Neural cell (in vitro differentiated cells): ENCODE results near the gene SLFN12. TPM values are rescaled to one million over a fixed set of nuclear protein-coding genes. Genes with fewer than 3 reads are reported as not detected.
A peak's percentile ranks its signal among the peaks of the same experiment; 100 is the strongest.

ENCODE experiments used
- H2AFZ ChIP-seq: fragments of 200-600, 300-800 bp; sonication (generic), shearing (Covaris generic); 2 replicates; pipeline ENCODE4 v1.6.0; 2014; ENCODE audit warnings: low read depth, mild to moderate bottlenecking, antibody characterized with exemption, low read length, moderate library complexity
- H3F3A ChIP-seq: fragments of 200-600 bp; shearing (Covaris generic); 2 replicates; pipeline ENCODE4 v1.6.1; 2016; ENCODE audit warnings: mild to moderate bottlenecking, moderate library complexity, mixed read lengths, antibody characterized with exemption, low read length; ENCODE audit not compliant: insufficient read depth, poor library complexity, severe bottlenecking
- H3K27ac ChIP-seq: fragments of 200-600, 300-800 bp; sonication (generic), shearing (Covaris generic); 2 replicates; pipeline ENCODE4 v1.5.1; 2014; ENCODE audit warnings: mild to moderate bottlenecking, low read length, moderate library complexity
- H3K27me3 ChIP-seq: fragments of 300-800, 200-600 bp; sonication (generic), shearing (Covaris generic); 2 replicates; pipeline ENCODE4 v1.6.0; 2014; ENCODE audit warnings: mild to moderate bottlenecking, low read depth, low read length, moderate library complexity; ENCODE audit not compliant: insufficient read depth
- H3K36me3 ChIP-seq: fragments of 300-800, 200-600 bp; sonication (generic), shearing (Covaris generic); 2 replicates; pipeline ENCODE4 v1.5.1; 2014; ENCODE audit warnings: mild to moderate bottlenecking, antibody characterized with exemption, low read length, moderate library complexity; ENCODE audit not compliant: insufficient read depth
- H3K4me2 ChIP-seq: fragments of 300-800, 200-600 bp; sonication (generic), shearing (Covaris generic); 2 replicates; pipeline ENCODE4 v1.6.0; 2014; ENCODE audit warnings: mild to moderate bottlenecking, low read length
- H3K4me3 ChIP-seq: fragments of 300-800, 200-600 bp; sonication (generic), shearing (Covaris generic); 2 replicates; pipeline ENCODE4 v1.5.1; 2014; ENCODE audit warnings: mild to moderate bottlenecking, low read length, moderate library complexity
- H3K79me2 ChIP-seq: fragments of 200-600 bp; shearing (Covaris generic); replicated peaks from 2 replicates; pipeline ENCODE4 v1.6.0; 2014; ENCODE audit warnings: mild to moderate bottlenecking, low read length, moderate library complexity; ENCODE audit not compliant: insufficient read depth
- H3K9ac ChIP-seq: fragments of 300-800, 200-600 bp; sonication (generic), shearing (Covaris generic); 2 replicates; pipeline ENCODE4 v1.6.1; 2016; ENCODE audit warnings: mild to moderate bottlenecking, low read length, mixed read lengths
- H3K9me2 ChIP-seq: fragments of 200-600 bp; shearing (Covaris generic); 2 replicates; pipeline ENCODE4 v1.6.1; 2016; ENCODE audit warnings: mild to moderate bottlenecking, low read length, mixed read lengths; ENCODE audit not compliant: insufficient read depth
- H3K9me3 ChIP-seq: fragments of 200-600, 300-800 bp; sonication (generic), shearing (Covaris generic); 2 replicates; pipeline ENCODE4 v1.6.1; 2016; ENCODE audit warnings: mild to moderate bottlenecking, mixed run types, low read length, moderate library complexity, mixed read lengths
- H4K20me1 ChIP-seq: fragments of 200-600 bp; shearing (Covaris generic); 2 replicates; pipeline ENCODE4 v1.6.1; 2016; ENCODE audit warnings: mild to moderate bottlenecking, mixed run types; ENCODE audit not compliant: insufficient read depth
- CTCF ChIP-seq: fragments of 450-650 bp; IDR thresholded peaks from 2 replicates; pipeline ENCODE4 v1.5.1; 2014; ENCODE audit warnings: antibody characterized with exemption, mild to moderate bottlenecking, moderate library complexity; ENCODE audit not compliant: poor library complexity, severe bottlenecking
- EP300 ChIP-seq: fragments of 450-650 bp; conservative IDR thresholded peaks from 2 replicates; pipeline ENCODE4 v1.6.1; 2014; ENCODE audit warnings: antibody characterized with exemption, mild to moderate bottlenecking, moderate library complexity; ENCODE audit not compliant: poor library complexity, severe bottlenecking
- EZH2 ChIP-seq: fragments of 200-600, 300-800 bp; shearing (Covaris generic), sonication (generic); IDR thresholded peaks from 2 replicates; pipeline ENCODE4 v1.6.1; 2014; ENCODE audit warnings: antibody characterized with exemption, low read length, borderline replicate concordance, mild to moderate bottlenecking; ENCODE audit not compliant: insufficient read depth, poor library complexity, severe bottlenecking
- MXI1 ChIP-seq: fragments of 450-650 bp; conservative IDR thresholded peaks from 2 replicates; pipeline ENCODE4 v1.6.1; 2014; ENCODE audit warnings: antibody characterized with exemption, mild to moderate bottlenecking; ENCODE audit not compliant: poor library complexity, severe bottlenecking
- POLR2AphosphoS5 ChIP-seq: IDR thresholded peaks from 2 replicates; pipeline ENCODE4 v1.6.1; 2012
- RAD21 ChIP-seq: fragments of 450-650 bp; conservative IDR thresholded peaks from 2 replicates; pipeline ENCODE4 v1.6.1; 2014; ENCODE audit warnings: antibody characterized with exemption, mild to moderate bottlenecking, moderate library complexity
- REST ChIP-seq: IDR thresholded peaks from 2 replicates; pipeline ENCODE4 v1.6.1; 2012; ENCODE audit warnings: borderline replicate concordance
- SMC3 ChIP-seq: fragments of 450-650 bp; conservative IDR thresholded peaks from 2 replicates; pipeline ENCODE4 v1.6.1; 2014; ENCODE audit warnings: antibody characterized with exemption, mild to moderate bottlenecking, moderate library complexity; ENCODE audit not compliant: poor library complexity
- TAF1 ChIP-seq: IDR thresholded peaks from 2 replicates; pipeline ENCODE4 v1.6.1; 2012; ENCODE audit warnings: low read depth
- polyA plus RNA-seq: library from polyadenylated mRNA; depleted of rRNA; stranded (reverse); fragments of >200 nt; gene quantifications from 2 replicates; pipeline ENCODE4 v1.2.3, GENCODE V29; 2014

SLFN12 gene
- polyA plus RNA-seq, 1 donor from 2014 or later = not detected

- no peaks in the 10 kb centered on the region for H3K79me2 ChIP-seq
- H3K27ac ChIP-seq = no peak overlapping the region
- H3K9me3 ChIP-seq = peaks cover 2% of the 10 kb centered on the region
- no peak for TF ChIP-seq MXI1
- no peak for TF ChIP-seq CTCF
- no peak for TF ChIP-seq SMC3
- TF ChIP-seq EZH2 = no peak
- TF ChIP-seq EP300 = no peak
- no peak for TF ChIP-seq RAD21
- no peak for TF ChIP-seq REST
- TF ChIP-seq TAF1 = no peak
- no peak for TF ChIP-seq POLR2AphosphoS5
- H2AFZ ChIP-seq = no peak overlapping the region
- no peaks in the 10 kb centered on the region for H3K9me2 ChIP-seq
- no peaks in the 10 kb centered on the region for H3F3A ChIP-seq
- no peak overlapping the region for H3K4me3 ChIP-seq
- H4K20me1 ChIP-seq = no peaks in the 10 kb centered on the region
- no peak overlapping the region for H3K9ac ChIP-seq
- no peaks in the 10 kb centered on the region for H3K36me3 ChIP-seq
- H3K4me2 ChIP-seq = no peak overlapping the region
- peaks cover 68% of the 10 kb centered on the region for H3K27me3 ChIP-seq
Observed at GRCh38 chr17:35376245-35376644, 56.1 kb downstream of the SLFN12 start.

GRCh38 chr17:35374766-35375344, 57.4 kb downstream of the SLFN12 start:
- Histone ChIP-seq H3K36me3 (no peaks in the 10 kb centered on the region), H3K27ac (no peak overlapping the region), H3K4me3 (peak overlapping the region; percentile 55), H3K9me2 (no peaks in the 10 kb centered on the region), H3K27me3 (peaks cover 74% of the 10 kb centered on the region), H3K9ac (no peak overlapping the region), H3F3A (no peaks in the 10 kb centered on the region), H3K79me2 (no peaks in the 10 kb centered on the region), H4K20me1 (no peaks in the 10 kb centered on the region), H3K9me3 (peaks cover 9% of the 10 kb centered on the region), H2AFZ (no peak overlapping the region), H3K4me2 (no peak overlapping the region)
- TF ChIP-seq SMC3 (no peak), POLR2AphosphoS5 (no peak), EP300 (no peak), TAF1 (no peak), EZH2 (no peak), CTCF (no peak), MXI1 (no peak), REST (no peak), RAD21 (no peak)
